GM19467 (cell line): ENCODE data around the gene FOXM1.

Source experiments
- ATAC-seq: cut with Tn5 transposase; IDR thresholded peaks from one replicate; pipeline ENCODE4 v1.9.1; 2021; ENCODE audit warnings: mild to moderate bottlenecking, moderate library complexity; ENCODE audit not compliant: unreplicated experiment

Gene FOXM1

GRCh38 chr12:2842948-2843347 lies 34.0 kb downstream of the FOXM1 start:
- ATAC-seq, result no peak

DNA sequence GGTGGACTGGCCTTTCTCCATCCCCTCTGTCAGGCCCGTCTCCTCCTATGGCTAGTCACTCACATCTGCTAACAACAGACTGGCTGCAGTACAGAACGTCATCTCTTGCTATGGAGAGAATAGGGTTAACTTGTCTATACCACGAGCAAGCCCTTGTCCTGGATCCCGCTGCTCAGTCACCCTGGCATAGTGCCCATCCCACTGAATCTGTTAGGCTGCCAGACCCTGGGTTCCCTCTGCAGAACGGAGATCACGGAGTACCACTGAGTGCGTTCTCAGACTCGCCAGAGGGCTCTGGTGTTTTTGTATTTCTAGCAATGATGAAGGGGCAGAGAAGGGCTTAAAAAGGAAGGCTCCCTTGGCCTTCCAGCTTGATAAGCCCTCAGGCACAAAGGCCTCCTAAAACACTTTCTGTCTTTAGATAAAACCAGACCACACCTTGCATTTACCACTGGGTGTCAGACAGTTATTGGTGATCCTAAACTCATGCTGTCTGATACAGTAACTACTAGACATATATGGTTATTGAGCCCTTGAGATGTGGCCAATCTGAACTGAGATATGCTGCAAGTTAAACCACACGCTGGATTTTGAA lies 35.8 kb downstream of the FOXM1 start:
- ATAC-seq, result no peak

GRCh38 chr12:2836574-2836973 lies 40.4 kb downstream of the FOXM1 start:
- ATAC-seq, result no peak

DNA sequence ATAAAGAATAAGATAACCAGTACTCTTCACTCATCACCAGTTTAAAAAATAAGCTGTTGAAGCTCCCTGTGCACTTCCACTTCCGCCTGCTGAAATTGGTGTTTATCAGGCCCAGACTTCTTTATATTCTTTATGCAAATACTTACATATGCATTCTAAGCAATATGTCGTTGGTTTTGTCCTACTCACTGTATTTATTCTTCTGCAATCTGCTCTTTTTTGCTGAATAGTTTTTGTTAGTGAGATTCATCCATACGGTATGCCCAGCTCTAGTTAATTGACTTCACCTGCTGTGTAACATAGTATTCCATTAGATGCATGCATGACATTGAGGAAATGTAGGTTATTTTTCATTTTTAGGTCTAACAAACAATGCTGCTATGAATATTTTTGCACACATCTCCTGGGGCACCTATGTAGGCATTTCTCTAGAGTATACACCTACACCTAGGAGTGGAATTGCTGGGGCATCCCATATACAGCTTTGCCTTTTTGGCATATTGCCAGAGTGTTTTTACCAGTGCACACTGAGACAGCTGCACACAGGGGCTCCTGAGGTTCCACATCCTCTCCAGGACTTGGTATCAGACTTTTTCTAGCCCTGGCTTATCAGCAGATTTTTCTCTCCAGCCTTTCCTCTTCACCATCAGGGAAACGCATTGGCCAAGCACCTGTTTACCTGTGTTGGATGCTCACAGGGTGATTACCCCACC lies 41.1 kb downstream of the FOXM1 start:
- ATAC-seq, result no peak

- ATAC-seq, result no peak
These were observed 42.1 kb downstream of the FOXM1 start, which contains the start of gene NRIP2 for GRCh38 chr12:2834581-2835491. TSS of gene NRIP2 (minus strand) at chr12:2835035. CDS start at chr12:2834983, 52 bp downstream.

- ATAC-seq, result no peak
These were observed 43.2 kb downstream of the FOXM1 start for GRCh38 chr12:2833810-2834209.

- ATAC-seq, result no peak
These were observed 43.6 kb downstream of the FOXM1 start for GRCh38 chr12:2833327-2833726.

GRCh38 chr12:2832550-2833127 lies 44.3 kb downstream of the FOXM1 start:
- no peak for ATAC-seq

DNA sequence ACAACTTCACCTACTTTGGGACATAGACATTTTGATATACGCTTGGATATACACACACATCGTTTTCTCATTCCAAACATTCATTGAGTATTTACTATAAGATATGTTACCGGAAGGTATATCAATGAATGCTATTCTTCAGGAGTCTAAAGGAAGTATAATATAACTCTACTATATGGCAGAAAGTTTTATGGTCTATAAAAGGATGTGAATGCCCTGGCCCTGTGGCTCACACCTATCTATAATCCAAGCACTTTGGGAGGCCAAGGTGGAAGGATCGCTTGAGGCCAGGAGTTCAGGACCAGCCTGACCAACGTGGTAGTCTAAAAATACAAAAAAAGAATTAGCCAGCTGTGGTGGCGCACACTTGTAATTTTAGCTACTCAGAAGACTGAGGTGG lies 47.7 kb downstream of the FOXM1 start:
- ATAC-seq, result no peak

- ATAC-seq, result no peak
These were observed 50.1 kb downstream of the FOXM1 start for GRCh38 chr12:2826721-2827515.

DNA sequence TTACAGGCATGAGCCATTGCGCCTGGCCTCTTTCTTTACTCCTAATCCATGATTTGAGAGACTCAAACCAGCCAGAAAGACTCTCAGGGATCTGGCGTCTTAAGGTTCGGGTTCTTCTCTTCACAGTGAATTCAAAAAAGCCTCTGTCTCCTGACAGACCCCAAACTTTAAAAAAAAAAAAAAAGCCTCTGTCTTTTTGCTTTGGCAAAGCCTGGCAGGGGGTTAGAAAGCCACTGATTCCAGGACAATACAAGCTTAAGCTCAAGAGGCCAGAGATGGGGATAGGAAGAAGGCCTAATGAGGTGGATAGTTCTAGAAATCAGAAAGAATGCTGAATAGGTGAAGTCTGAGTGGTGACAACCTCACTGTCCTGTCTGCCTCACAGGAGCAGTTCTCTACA lies 50.9 kb downstream of the FOXM1 start:
- ATAC-seq, result no peak

DNA sequence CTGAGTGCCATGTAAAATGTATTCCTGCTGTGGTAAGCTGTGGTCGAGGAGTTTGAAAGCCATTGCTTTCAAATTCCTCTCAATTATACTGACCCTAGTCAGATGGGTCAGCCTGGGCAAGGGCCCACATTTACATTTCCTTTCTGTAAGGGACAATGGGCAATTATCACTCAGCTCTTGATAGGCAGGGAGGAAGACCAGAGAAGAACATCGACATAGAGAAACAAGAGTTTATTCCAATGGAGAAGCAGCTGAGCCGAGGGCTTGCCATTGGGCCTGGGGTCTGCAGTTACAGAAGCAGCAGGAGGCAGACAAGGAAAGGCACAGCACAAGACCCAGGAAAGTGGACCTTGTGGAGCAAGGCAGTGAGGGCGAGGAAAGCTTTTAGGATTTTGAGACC lies 51.8 kb downstream of the FOXM1 start:
- no peak for ATAC-seq

- no peak for ATAC-seq
These were observed 52.4 kb downstream of the FOXM1 start for GRCh38 chr12:2824541-2824940.

DNA sequence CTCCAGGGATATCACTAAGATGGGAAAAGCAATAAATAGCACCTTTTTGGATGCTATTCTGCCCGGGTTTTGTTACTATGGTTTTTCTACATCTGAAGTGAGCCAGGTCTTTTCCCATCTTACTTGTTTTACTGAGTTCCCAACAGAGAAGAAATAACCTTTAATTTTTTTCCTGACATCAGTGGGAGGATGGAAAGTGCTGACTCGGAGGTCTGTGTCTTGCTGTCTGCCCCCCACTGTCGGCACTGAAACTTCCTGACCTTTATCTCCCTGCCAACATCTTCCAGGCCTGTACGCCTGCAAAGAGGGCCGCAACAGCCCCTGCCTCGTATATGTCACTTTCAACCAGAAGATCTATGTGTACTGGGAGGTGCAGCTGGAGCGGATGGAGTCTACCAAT lies 53.5 kb downstream of the FOXM1 start:
- no peak for ATAC-seq

GRCh38 chr12:2820432-2820831 lies 56.5 kb downstream of the FOXM1 start:
- ATAC-seq, result no peak

- no peak for ATAC-seq
These were observed 57.2 kb downstream of the FOXM1 start for GRCh38 chr12:2819810-2820209.

DNA sequence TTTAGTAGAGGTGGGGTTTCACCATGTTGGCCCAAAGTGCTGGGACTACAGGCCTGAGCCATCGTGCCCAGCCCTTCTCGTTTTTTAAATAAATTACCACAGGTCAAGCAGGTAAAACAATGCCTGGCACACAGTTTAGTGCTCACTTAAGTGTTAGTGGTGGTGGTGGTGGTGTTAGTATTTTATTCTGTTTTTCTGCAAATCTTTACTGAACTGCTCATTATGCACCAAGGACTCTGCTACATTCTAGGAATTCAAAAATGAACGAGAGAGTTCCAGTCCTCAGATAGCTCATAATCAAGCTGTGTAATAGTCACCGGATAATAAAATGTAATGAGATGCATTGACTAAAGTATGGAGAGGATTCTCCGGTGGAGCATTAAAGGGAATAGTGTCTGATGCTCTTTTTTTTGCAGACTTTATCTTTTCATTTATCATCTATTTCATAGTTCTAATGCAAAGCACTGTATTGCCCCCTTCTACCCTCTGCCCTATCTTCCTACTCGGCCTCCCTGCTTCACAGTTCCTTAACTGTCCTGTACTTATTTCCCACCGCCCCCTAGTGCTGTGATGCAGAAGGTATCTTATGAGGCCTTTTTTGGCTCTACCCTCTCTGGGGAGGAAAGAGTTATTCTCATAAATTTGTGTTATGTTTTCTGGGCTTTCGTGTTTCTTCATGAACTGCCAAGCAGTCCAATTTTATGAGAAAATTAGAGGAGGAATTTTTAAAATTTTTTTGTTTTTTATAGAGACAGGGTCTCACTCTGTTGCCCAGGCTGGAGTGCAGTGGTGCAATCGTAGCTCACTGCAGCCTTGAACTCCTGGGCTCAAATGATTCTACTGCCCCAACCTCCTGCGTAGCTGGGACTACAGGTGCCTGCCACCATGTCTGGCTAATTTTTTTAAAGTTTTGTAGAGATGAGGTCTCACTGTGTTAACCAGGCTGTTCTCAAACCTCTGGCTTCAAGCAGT lies 63.5 kb downstream of the FOXM1 start:
- ATAC-seq, result peak; percentile 47

GRCh38 chr12:2812290-2813213 lies 64.4 kb downstream of the FOXM1 start, which contains the start of gene ITFG2:
TSS of gene ITFG2 (plus strand) at chr12:2812668. CDS start at chr12:2812761, 93 bp downstream.
- ATAC-seq, result peak; percentile 94
